ENCODE measurements around the gene PRKG1.

- TF ChIP-seq CTCF (optimal IDR thresholded peaks at IDR 0.05 in 1 of 3, IDR thresholded peaks at IDR 0.05 in 1 of 3, conservative IDR thresholded peaks at IDR 0.05 in 1 of 3; ENCODE audit: extremely low read depth in 1 of 3, insufficient read depth in 2 of 3, low read length in 3 of 3) (no peak), EZH2 (IDR thresholded peaks at IDR 0.05; ENCODE audit: low read length) (no peak)
These were observed 15.9 kb downstream of the PRKG1 start for GRCh38 chr10:51090190-51090589.

Measured in keratinocyte (primary cell).